Thyroid gland (tissue), 4 donors: ENCODE data around the gene ETDA.
"Not testable (repeated sequence)": the region's sequence is repeated elsewhere in the genome, so short reads cannot be mapped to it uniquely, and the experiment has no call there.

Source experiments
- POLR2A ChIP-seq, 2 donors: fragments of 450-650 bp; IDR thresholded peaks; one replicate each; pipeline ENCODE4 v1.6.1; 2017; ENCODE audit warnings: antibody characterized with exemption in 2 of 2, mild to moderate bottlenecking in 2 of 2, moderate library complexity in 1 of 2
- TF ChIP-seq, protein P1 (sequence below), 6 experiments: fragments of 200-600 bp in 3 of 6; fragments of 450-650 bp in 3 of 6; sonication (generic) in 3 of 6; IDR thresholded peaks; one replicate each; pipeline ENCODE4 v1.5.1; 2016 to 2019; ENCODE audit warnings: antibody characterized with exemption in 6 of 6, mild to moderate bottlenecking in 2 of 6, inconsistent platforms in 1 of 6, moderate library complexity in 1 of 6

DNA sequence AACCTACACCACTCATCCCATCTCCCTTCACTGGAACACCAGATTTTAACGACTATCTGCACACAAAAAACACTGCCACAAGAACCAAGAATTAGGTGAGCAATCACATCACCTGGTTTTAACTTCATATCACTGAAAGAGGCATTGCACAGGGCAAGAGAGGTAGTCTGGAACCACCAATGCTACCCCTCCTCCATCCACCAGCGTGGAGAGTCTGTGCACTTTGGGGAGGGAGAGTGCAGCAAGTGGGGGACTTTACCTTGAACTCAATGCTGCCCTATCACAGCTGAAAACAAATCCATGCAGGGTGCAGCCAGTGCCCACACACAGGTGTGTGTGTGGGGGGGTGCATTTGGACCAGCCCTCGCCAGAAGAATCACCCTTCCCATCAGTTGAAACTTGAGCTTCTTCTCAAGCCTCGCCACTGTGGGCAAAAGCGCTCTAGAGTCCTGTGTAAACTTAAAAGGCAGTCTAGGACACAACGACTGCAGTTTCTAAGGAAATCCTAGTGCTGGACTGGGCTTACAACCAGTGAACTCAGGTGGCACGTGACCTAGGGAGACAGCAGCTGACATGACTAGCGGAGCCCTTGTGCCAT is 4.3 kb downstream of the ETDA start:
- TF ChIP-seq, protein P1, sequence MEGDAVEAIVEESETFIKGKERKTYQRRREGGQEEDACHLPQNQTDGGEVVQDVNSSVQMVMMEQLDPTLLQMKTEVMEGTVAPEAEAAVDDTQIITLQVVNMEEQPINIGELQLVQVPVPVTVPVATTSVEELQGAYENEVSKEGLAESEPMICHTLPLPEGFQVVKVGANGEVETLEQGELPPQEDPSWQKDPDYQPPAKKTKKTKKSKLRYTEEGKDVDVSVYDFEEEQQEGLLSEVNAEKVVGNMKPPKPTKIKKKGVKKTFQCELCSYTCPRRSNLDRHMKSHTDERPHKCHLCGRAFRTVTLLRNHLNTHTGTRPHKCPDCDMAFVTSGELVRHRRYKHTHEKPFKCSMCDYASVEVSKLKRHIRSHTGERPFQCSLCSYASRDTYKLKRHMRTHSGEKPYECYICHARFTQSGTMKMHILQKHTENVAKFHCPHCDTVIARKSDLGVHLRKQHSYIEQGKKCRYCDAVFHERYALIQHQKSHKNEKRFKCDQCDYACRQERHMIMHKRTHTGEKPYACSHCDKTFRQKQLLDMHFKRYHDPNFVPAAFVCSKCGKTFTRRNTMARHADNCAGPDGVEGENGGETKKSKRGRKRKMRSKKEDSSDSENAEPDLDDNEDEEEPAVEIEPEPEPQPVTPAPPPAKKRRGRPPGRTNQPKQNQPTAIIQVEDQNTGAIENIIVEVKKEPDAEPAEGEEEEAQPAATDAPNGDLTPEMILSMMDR (IDR thresholded peaks at IDR 0.05): not testable (repeated sequence)
- TF ChIP-seq POLR2A (IDR thresholded peaks at IDR 0.05): not testable (repeated sequence)
